Fibroblast of mammary gland (primary cell): ENCODE measurements around the gene SLC39A10.
"Not testable (repeated sequence)": the region's sequence is repeated elsewhere in the genome, so short reads cannot be mapped to it uniquely, and the experiment has no call there.

Source experiments
- DNase-seq: peaks from one replicate; pipeline ENCODE4 v3.0.0-alpha.2; 2010; ENCODE audit warnings: low read depth
- H3K4me3 ChIP-seq: 2 replicates; pipeline ENCODE4 v1.5.1; 2011; ENCODE audit warnings: low read depth, mild to moderate bottlenecking, low read length, moderate library complexity; ENCODE audit not compliant: control insufficient read depth
- TF ChIP-seq, protein P1 (sequence below): conservative IDR thresholded peaks from 2 replicates; pipeline ENCODE4 v1.5.1; 2011; ENCODE audit warnings: low read depth, low read length, inconsistent platforms; ENCODE audit not compliant: control insufficient read depth, insufficient read depth

SLC39A10 gene

DNA sequence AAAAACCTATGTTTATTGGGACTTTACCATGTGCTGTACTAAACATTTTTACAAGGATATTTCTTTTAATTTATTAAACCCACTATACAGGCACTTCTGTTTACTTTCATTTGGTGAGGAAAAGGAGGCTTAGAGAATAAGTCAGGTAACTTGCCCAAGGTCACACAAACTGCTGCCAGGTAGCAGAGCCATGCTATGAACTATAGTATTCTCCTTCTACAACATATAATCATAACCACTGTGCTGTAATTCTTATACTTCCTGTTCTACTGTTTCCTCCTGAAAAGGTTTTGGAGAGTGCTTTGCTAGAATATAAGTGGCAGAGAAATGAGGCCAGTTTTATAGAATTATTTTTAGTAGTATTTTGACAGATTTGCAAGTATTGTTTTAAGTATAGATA is 29.5 kb downstream of the SLC39A10 start:
- TF ChIP-seq, protein P1, sequence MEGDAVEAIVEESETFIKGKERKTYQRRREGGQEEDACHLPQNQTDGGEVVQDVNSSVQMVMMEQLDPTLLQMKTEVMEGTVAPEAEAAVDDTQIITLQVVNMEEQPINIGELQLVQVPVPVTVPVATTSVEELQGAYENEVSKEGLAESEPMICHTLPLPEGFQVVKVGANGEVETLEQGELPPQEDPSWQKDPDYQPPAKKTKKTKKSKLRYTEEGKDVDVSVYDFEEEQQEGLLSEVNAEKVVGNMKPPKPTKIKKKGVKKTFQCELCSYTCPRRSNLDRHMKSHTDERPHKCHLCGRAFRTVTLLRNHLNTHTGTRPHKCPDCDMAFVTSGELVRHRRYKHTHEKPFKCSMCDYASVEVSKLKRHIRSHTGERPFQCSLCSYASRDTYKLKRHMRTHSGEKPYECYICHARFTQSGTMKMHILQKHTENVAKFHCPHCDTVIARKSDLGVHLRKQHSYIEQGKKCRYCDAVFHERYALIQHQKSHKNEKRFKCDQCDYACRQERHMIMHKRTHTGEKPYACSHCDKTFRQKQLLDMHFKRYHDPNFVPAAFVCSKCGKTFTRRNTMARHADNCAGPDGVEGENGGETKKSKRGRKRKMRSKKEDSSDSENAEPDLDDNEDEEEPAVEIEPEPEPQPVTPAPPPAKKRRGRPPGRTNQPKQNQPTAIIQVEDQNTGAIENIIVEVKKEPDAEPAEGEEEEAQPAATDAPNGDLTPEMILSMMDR = no peak
- H3K4me3 ChIP-seq = no peak overlapping the region
- no peak for DNase-seq

DNA sequence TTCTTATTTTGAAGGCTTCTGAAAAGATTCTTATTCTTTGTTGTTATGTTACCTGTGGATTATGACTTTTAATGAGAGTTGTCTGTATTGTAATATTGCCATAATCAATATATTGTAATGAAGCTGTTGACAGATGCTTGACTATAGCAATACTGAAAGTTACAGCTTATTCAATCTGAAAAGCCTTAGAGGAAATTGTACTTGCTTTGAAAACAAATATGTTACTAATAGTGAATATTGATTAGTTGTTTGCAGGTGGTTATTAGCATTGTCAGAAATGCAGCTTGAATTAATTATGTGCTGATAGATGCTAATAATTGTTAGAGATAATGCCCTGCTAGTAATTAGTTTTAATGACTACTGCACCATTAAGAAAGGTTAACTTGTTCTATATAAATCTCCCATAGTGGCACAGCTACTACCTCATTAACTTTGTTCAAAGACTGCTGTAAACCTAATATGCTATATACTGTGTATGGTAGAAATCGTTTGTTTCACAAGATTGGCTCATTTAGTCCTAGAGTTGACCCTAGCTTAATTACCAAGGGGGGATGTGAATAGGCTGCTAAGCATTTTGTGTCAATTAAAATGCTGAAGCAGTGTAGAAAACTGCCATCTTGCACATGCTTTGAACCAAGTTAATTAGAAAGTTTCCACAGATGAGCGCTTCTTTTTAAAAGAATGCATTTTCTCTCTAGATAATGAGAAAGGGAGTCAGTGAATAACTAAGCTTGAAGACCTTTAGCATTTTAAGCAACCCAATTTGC is 30.5 kb downstream of the SLC39A10 start:
- TF ChIP-seq, protein P1 = no peak
- no peak for DNase-seq
- no peak overlapping the region for H3K4me3 ChIP-seq

GRCh38 chr2:195692531-195692930 is 35.5 kb downstream of the SLC39A10 start:
- not testable (repeated sequence) for H3K4me3 ChIP-seq, DNase-seq

DNA sequence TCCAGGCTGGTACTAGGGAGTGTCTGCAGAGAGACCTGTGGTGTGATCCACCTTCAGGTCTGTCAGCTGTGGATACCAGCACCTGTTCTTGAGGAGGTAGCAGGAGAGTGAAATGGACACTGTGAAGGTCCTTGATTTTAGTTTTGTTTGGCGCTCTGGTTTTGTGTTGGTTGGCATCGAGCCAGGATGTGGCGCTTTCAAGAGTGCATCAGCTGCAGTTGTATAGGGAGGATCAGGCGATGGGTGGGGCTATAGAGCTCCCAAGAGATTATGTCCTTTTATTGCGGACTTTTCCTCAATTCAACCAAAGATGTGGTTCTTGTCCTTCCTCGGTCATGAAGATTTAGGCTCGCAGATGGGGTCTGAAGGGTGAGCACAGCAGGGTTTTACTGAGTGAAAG is 37.5 kb downstream of the SLC39A10 start:
- no peak overlapping the region for H3K4me3 ChIP-seq
- TF ChIP-seq, protein P1 = no peak
- DNase-seq = no peak

DNA sequence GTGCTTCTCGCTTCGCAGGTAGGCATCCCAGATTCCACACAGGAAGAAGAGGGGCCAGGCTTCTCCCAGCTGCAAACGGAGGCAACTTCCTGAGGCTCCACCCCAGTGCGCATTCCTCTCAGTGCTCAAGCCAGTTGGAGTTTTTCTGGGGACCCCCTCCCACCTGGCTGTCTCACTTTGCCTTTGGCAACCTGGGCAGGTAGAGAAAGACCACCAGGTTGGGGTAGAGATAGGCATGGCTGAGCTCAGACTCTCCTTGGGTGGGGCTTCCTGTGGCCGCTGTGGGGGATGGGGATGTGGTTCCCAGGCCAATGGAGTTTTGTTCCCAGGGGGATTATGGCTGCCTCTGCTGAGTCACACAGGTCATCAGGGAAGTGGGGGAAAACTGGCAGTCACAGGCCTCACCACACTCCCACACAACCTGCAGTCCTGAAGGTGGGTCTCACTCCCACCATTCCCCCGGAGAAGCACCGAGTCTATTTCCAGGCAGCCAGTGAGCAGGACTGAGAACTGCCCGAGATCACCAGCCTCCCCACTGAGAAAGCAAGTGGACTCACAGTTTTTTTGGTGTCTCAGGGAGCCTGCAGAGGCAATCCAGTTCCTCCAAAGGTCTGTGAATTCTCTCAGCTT is 38.1 kb downstream of the SLC39A10 start:
- H3K4me3 ChIP-seq = no peak overlapping the region
- no peak for DNase-seq
- TF ChIP-seq, protein P1 = no peak

- no peak overlapping the region for H3K4me3 ChIP-seq
- TF ChIP-seq, protein P1 = no peak
- no peak for DNase-seq
Measured at GRCh38 chr2:195696012-195696411, 39.0 kb downstream of the SLC39A10 start.

GRCh38 chr2:195697681-195698220 is 40.7 kb downstream of the SLC39A10 start:
- TF ChIP-seq, protein P1 = no peak
- H3K4me3 ChIP-seq = no peak overlapping the region
- DNase-seq = no peak
